Stimulated activated CD8-positive, alpha-beta memory T cell treated with anti-CD3 and anti-CD28 coated beads, Interleukin-7, amount 100 ng/mL, for 1 hour (primary cell): ENCODE results near the gene VAV2.

Experiments used
- DNase-seq, 2 donors: peaks; one replicate each; pipeline ENCODE4 v3.0.0-alpha.2; 2020; ENCODE audit warnings: low read depth in 2 of 2

The VAV2 gene

DNA sequence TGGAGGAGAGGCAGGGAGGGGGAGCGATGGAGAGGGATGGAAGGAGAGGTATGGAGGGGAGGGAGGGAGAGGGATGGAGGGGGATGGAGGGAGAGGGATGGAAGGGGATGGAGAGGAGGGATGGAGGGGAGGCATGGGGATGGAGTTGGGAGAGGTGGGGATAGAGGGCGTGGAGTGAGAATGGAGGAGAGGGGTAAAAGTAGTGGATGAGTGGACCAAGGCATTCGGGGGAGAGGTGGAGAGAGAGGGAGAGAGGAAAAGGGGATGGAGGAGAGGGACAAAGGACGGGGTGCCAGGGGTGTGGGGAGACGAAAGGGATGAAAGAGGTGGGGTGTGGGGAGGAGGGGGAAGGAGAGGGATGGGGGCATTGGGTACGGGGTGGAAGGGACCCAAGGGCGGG is 100.4 kb downstream of the VAV2 start:
- no peak for DNase-seq

DNA sequence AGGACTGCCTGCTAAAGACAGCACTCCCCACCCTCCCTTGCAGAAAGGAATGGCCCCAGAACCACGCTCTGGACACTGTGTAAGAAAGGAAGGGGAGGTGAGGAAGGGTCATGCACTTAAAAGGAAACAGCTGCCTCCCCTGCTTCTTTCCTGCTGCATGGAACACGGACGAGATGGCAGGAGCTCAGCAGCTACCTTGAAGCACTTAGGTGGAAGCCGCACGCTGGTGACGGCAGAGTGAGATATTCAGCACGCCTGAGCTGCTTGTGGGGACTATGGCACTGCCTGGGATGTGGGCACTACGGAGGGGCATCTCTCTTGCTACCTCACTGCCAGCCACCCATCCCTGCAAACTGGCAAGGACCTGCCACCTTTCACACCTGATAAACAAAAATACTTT is 101.5 kb downstream of the VAV2 start:
- DNase-seq: no peak

DNA sequence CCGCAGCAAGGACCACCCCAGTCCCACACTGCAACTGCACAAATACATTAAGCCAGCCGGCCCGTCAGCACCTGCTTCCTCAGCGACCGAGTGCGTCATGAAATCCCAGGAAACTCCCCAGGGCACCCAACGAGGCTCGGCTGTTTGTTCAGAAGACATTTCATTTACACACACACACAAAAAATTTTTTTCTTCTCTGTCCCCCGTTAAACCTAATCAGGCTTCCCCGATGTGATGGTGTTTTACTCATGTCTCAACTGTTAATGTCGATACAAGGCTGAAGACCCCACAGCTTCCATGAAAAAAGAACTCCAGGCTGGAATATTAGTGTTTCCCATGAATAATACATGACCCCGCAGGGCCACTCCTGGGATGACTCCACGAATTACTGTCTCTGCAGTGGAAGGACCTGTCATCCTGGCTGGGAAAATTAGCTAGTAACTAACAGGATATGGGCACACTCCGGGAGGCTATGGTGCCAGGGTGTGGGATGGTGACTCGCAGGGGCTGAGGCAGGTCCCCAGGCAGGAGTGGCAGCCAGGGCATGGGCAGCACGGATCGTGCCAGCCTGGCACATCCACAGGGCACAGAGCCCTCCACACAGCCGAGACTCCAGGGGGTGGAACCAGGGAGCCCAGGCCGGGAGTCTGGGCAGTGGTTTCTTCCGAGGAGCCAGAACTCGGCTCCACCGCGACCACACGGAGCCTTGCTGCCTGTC is 102.4 kb downstream of the VAV2 start:
- no peak for DNase-seq

DNA sequence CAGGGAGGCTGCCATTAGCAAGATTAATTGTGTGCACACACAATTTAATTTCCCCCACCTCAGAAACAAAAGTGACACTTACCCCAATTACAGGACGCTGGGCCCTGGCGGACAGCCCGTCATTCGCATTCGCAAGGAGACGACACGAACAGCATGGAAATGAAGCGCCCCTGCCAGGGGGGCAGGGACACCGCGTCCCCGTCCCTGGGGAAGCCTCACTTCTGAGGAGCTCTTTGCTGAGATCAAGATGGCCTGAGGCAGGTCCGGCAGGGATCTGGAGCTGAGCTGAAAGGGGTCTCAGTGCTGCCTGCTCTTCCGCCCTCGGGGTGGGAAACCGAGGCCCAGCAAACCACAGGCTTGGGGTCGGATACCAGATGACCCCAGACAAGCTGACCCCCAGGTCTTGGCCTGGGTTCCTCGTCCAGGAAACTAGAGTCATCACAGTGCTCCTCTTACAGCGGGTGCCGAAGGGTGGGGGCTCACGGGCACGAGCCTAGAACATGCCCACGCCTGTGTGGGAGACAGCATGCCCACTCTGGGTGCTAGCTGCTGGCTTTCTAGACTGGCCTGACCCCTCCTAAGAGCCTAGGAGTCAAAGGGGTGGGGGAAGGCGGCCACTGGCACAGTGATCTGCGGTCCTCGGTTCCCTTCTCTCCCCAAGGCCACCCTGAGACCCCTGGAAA is 103.2 kb downstream of the VAV2 start:
- DNase-seq: no peak

DNA sequence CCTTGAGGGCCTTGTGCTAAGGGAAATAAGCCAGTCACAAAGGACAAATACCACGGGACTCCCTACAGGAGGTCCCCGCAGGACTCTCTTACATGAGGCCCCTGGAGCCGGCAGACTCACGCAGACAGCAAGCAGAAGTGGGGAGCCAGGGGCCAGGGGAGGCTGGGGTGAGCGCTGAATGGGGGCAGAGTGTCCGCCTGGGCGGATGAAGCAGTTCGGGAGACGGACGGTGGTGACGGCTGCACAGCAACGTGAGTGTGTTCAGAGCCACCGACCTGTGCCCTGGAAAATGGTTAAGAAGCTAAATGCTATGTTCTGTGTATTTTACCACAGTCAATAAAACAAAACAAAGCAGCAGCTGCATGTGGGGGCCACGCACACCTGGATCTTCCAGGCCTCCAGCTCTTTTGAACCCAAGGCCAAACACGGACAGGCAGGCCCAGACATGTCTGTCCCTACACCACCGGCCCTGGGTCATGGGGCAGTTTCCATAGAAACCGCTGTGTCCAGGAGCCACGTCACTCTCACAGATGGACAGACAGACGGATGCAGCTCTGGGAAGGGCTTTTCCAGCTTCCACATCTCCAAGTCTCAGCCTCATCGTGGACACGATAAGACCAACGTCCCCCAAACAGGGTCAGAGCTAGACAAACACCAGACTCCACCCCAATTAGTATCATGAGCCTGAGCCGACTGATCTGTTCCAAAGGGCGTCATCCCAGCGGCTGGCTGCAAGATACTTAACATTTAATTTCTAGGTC is 103.9 kb downstream of the VAV2 start:
- no peak for DNase-seq

DNA sequence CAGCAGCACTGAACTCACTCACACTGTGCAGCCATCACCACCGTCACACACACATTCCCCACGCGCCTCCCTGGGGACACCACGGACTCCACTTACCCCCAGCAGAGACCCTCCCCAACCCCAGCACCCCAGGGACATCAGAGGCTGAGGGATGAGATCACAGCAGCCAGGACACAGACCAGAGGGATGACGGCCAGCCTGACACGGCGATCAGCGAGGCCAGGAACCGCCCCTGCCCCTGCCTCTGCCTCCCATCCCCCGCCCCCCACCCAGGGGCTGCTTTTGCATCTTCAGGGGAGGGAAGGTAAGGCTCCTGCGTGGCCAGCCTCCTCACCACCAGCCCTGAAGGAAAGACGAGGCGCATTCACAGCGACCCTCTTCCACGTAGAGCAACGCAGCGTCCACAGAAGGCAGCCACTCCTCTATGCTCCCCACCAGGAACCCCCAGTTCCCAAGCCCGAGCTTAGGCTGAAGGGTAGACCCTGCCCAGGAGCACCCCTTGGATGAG is 104.5 kb downstream of the VAV2 start:
- no peak for DNase-seq

DNA sequence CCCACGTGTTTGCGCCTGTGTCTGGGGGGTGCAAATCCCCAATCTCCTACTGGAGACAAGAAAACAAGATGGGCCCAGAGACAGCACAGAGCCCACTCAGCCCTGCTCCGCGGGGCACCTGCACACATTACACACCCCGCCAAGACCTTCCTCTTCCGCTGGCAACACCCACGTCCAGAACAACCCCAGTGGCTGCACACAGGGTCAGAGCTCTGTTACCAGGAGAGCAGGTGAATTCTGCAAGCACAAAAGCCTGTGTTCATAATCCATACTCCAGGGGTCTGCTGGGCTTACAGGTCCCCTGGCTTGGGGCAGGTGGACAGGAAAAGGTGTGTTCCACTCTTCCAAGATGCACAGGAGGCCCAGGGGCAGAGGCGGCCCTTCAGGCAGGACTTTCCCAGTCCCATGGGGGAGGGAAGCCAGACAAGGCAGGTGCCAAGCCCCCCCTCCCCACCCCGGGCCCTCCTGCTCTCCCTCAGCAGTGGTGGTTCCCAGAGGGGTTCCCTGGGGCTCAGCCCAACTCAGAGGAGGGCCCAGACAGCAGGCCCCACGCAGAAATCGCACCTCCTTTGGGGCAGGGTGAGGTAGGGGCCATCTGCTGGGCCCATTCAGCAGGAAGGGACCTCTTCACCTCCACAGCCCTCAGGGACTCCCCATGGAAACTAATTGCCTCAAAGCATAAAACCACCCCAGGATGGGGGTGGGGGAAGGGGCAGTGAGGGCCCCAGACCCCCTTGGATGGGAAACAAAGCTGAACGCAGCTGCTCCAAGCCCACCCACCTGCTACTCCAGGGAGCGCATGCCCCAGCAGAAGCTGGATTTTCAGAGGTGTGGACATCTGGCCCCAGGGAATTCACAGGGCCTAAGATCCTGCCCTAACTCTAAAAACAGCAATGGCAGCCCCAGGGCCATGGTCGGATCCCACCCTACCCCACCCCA is 105.3 kb downstream of the VAV2 start:
- DNase-seq: no peak

DNA sequence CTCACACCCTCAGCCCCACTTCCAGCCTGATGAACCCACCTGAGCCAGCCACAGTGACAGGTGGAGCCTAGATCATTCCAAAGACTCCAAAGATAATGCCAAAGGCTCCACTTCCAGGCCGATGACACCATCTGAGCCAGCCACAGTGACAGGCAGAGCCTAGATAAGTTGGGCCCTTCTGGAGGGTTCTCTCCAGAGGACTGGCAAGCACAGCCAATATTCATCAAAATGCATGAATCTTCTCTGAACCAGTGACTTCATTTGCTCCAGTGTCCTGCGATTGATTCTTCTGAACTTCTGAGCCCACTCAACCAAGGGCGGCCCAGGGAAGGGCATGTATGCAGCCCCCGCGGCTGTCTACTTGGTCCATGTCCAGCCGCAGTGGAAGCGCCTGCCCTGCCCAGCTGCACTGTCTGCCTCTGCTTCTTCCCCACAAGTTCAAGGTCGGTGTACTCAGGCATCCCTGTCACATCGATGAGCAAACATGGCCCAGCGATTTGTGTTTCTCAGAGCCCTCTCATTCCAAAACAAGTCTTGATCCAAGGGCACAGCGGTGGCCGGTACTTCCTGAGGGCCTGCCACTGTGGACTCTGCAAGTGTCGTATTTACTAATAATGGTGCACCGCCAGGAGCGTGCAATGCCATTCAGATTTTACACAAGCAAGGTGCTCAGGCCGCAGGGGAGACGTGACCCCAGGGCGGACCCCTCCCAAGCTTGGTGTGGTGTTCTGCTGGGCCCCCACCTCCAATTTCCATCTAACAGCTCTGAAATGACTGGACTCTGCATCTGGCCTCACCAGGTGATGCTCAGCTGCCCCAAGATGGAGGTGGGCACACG is 107.0 kb downstream of the VAV2 start:
- no peak for DNase-seq

DNA sequence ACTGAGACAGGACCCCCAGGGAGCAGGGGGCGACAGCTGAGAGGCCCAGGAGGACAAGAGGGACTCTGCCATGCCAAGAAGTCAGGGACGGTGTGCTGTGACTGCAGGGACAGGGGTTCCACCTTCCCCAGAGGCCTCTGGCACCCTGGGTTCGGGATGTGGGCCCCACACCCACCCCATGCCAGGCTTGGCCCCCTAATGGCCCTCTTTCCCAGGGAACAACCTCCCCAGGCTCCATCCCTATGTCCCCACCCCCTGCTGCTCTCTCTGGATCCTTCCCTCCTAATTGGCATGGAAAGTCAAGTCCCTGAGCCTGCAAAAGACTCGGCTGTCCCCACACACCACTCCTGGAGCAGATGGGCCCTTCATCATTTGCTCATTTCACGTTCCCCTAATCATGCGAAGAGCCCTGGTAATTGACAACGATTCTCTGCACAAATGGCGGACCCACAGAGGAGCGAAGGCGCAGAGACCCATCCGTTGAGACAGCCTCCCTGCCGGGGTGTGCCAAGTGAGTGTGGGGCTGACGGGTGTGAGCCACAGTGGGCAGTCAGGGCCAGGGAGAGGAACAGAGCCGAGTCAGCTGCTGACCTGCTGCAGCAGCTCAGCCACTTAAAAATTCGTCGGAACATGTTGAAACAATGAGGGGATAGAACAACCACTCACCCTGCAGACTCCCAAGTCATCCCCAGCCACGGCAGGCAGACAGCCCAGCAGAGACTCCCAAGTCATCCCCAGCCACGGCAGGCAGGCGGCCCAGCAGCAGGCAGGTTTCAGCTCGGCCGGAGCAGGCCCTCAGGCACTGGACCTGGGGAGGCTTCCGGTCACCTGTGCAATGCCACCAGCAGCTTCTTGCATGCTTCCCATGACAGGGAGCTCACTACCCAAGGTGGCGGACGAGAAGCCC is 109.0 kb downstream of the VAV2 start:
- no peak for DNase-seq

DNA sequence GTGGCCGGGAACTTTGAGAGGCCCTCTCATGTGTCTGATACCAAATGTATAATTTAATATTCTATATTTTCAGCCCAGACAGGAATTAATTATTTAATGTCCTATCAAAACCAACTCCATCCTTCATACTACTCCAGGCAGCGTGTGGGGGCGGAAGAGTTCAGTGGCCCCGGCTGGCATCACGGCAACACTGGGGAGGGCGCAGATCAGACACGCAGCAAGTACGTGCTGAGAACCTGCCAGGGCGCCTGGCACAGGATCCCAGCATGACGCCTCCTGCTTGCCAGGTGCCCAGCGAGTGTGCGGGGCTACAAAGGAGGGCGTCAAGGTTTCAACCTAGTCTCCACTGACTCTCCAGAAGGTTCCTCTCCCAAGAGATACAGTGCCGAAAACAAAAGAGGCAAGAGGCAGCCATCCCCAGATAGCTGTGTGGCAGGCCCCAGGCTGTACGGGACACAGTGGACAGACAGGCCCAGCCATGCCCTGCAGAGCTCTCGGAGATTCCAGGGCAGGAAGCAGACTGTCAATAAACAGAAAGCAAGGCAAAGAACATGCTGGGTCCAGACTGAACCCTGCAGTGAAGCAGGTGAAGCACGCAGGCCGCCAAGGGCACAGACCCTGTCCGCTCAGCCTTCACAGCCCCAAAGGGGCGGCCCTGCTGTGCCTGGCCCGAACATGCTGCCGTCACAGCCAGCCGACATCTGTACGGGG is 110.3 kb downstream of the VAV2 start:
- DNase-seq: no peak

DNA sequence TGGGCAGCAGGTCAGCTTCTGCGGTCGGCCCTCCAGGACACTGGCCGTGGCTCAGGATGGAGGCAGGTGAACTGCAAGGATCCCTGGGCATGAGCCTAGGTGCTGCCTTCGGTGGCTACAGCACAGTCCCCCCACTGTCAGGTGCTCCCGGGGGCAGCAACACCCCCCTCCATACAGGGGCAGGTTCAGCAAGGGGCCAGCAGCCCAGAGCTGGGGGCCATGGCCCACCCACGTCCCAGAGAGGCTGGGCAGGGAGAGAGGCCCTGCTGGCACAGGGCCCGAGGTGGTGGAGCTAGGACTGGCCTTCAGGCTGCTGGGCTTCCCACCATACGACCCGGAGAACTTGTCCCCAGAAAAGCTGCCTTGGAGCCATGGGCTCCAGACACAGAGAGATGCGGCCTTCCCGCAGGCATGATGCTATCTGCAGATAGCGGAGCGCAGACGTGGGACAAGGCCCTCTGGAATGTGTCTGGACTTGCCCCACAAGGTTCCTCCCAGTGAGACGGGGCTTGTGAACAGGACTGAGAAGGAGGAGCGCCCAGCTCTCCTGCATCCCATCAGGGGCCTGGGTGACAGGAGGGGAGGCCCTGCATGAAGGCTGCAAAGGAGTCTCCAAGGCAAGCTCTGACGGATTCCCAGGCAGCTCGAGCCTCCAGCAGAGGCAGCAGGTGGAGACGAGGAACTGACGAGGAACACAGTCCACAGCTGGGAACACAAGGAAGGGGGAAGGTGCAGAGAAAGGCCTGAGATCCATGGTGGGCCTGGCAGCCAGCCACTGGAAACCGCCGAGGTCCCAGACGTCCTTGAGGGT is 111.1 kb downstream of the VAV2 start:
- DNase-seq: no peak

DNA sequence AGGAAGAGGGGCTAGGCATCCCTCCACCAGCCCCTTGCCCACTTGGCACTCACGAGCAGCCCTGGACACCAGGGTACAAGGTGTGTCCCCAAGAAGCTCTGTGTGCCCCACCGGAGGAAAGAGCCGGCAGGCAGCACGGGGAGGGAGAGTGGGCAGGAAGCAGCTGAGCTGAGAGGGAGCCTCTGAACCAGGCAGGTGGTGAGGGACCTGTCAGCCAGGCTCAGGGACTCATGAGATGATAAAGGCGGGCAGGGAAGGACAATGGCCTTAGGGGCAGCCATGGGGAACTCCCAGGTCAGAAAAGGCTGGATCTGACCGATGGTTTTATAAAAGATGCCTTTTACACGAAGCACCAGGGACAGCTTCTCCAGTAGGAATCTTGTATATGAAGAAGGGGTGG is 112.0 kb downstream of the VAV2 start:
- DNase-seq: no peak

DNA sequence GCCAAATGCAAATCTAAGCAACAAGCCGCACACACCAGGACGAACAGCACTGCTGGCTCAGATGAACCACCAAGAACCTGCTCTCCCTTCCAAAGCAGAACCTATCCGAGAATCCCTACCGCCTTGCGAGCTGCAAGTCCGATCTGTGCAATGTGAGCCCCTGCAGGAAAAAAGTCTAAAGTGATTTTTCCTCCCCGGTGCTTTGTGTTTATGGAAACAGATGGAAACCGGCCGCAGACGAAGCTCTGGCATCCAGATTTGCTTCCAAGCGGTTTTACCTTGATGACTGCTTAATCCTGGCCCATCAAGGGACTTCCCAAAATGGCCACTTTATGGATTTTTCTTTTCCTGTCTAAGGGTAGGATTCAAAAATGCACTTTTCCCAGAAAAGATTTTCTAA is 112.5 kb downstream of the VAV2 start:
- no peak for DNase-seq

DNA sequence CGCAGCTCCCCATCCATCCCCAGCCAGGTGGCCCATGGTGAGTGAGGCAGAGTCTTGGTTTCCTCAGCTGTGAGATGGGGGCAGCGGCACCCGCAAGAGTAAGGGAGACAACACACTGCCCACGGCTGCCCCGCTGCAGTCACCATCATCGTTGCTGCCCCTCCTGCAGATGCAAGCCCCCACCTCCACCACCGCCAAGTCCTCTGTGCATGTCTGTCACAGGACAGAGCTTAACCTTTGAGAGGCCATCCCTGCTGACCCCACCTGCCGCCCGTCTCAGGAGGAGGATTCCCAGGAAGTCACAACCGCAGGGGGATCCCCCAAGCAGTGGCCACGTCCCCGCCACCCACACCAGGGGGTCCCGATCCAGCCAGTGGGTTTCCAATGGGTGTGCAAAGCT is 113.7 kb downstream of the VAV2 start:
- DNase-seq: no peak

DNA sequence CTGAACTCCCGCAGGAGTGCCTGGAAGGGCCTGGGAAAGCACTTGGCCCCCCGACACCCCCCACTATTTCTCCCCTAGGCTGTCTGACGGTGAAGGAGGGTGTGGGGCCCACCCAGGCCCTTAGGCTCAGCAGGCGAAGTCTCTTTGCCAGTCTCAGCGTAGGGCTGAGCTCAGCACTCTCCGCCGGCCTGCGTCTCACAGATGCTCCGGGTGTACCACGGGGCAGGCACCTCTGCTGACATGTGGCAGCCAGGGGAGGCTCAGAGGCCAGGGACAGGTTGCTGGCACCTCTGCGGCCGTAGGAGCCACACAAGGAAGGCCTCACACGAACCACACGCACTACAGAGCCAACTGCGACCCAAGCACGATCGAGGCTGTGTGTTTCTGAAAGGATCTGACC is 114.2 kb downstream of the VAV2 start:
- no peak for DNase-seq

DNA sequence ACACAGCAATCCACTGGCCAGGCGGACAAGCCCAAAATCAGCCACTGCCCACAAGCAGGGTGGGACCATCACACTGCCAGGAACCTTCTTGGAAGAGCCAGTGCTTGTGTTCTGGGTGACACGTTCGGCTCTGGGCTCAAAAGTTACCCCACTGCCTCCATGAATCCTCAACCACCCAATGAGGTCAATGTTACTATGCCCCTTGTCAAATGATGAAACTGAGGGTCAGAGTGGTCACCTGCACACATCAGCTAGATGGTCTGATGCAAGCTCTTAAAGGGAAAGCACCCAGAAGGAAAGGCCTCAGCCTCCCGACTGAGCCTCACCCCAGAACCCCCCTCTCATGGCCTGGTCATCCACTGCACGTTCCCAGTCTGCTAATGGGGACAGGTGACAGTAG is 114.8 kb downstream of the VAV2 start:
- no peak for DNase-seq

DNA sequence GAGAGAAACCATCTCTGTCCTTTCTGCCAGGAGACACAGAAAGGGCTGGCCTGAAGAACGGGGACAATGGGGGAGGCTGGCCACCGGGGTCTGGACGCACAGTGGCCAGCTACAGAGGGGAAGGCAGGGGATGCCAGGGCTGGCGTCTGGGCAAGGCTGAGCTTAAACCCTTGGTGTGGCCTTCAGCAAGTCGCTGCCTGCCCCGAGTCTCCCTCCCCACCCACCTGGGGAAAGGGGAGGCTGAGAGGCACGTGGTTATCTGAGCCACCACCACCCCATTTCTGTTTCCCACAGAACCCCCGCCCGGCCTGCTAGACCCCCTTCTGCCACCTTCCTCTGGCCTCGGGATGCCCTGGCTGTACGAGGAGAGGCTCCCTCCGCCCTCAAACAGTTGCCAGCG is 115.3 kb downstream of the VAV2 start:
- no peak for DNase-seq

DNA sequence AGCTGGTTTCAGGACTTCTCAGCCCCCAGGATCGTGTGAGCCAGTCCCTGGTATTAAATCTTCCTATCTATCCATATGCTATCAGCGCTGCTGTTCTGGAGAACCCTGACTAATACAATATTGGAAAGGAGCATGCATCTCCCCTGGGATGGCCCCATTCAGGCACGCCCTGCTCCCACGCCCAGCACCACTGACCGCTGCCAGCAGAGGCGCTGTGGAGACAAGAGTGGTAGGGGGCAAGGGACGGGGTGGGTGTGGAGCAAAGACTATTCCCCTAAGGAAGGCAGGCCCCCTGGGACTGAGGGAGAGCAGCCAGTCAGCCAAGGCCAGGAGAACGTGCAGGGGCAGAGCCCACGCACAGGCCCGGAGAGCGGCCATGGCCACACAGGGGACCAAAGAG is 116.0 kb downstream of the VAV2 start:
- DNase-seq: no peak
